OCI-LY1 (cell line): Measurements from ENCODE around the gene IFITM5.

ENCODE experiments used
- H2AFZ ChIP-seq: fragments of 200-600 bp; sonication (generic), shearing (Covaris generic); 2 replicates; pipeline ENCODE4 v1.6.0; 2014; ENCODE audit warnings: antibody characterized with exemption, mild to moderate bottlenecking, low read length
- H3F3A ChIP-seq: fragments of 200-600 bp; sonication (generic), shearing (Covaris generic); 2 replicates; pipeline ENCODE4 v1.6.0; 2014; ENCODE audit warnings: mild to moderate bottlenecking, antibody characterized with exemption, low read length, moderate library complexity; ENCODE audit not compliant: insufficient read depth
- H3K27ac ChIP-seq: fragments of 200-600 bp; sonication (generic); 2 replicates; pipeline ENCODE4 v1.5.1; 2014; ENCODE audit warnings: low read length, mixed run types, mild to moderate bottlenecking, low read depth; ENCODE audit not compliant: poor library complexity, severe bottlenecking
- H3K27me3 ChIP-seq: fragments of 200-600 bp; sonication (generic); 2 replicates; pipeline ENCODE4 v1.6.0; 2014; ENCODE audit warnings: antibody characterized with exemption, mild to moderate bottlenecking, low read length, moderate library complexity; ENCODE audit not compliant: insufficient read depth
- H3K36me3 ChIP-seq: fragments of 200-600 bp; sonication (generic); 2 replicates; pipeline ENCODE4 v1.6.1; 2014; ENCODE audit warnings: mild to moderate bottlenecking, antibody characterized with exemption, low read length, moderate library complexity, mixed read lengths; ENCODE audit not compliant: insufficient read depth
- H3K4me1 ChIP-seq: fragments of 200-600 bp; sonication (generic); 2 replicates; pipeline ENCODE4 v1.5.1; 2014; ENCODE audit warnings: mild to moderate bottlenecking, low read length, moderate library complexity; ENCODE audit not compliant: insufficient read depth, severe bottlenecking
- H3K4me2 ChIP-seq: fragments of 200-600 bp; sonication (generic), shearing (Covaris generic); 2 replicates; pipeline ENCODE4 v1.6.1; 2014; ENCODE audit warnings: low read length
- H3K4me3 ChIP-seq: fragments of 200-600 bp; sonication (generic); 2 replicates; pipeline ENCODE4 v1.5.1; 2014; ENCODE audit warnings: low read length, low read depth, mild to moderate bottlenecking, mixed read lengths; ENCODE audit not compliant: poor library complexity, severe bottlenecking
- H3K79me2 ChIP-seq: fragments of 200-600 bp; shearing (Covaris generic); 2 replicates; pipeline ENCODE4 v1.6.1; 2016; ENCODE audit warnings: mixed run types, low read length, mixed read lengths; ENCODE audit not compliant: insufficient read depth
- H3K9ac ChIP-seq: fragments of 200-600 bp; sonication (generic), shearing (Covaris generic); 2 replicates; pipeline ENCODE4 v1.6.1; 2014; ENCODE audit warnings: mild to moderate bottlenecking, low read length, mixed read lengths
- H3K9me2 ChIP-seq: fragments of 200-600 bp; sonication (generic), shearing (Covaris generic); 2 replicates; pipeline ENCODE4 v1.6.1; 2014; ENCODE audit warnings: low read depth, mild to moderate bottlenecking, low read length, mixed read lengths
- H3K9me3 ChIP-seq: fragments of 200-600 bp; shearing (Covaris generic); 2 replicates; pipeline ENCODE4 v1.6.1; 2014; ENCODE audit warnings: low read length, mixed read lengths
- H4K20me1 ChIP-seq: fragments of 200-600 bp; sonication (generic), shearing (Covaris generic); 2 replicates; pipeline ENCODE4 v1.6.0; 2016; ENCODE audit warnings: mild to moderate bottlenecking, low read length; ENCODE audit not compliant: insufficient read depth
- EZH2 ChIP-seq: fragments of 200-600 bp; sonication (generic), shearing (Covaris generic); IDR thresholded peaks from 2 replicates; pipeline ENCODE4 v1.8.0; 2017; ENCODE audit warnings: borderline replicate concordance, mixed run types, mild to moderate bottlenecking, antibody characterized with exemption, low read length, moderate library complexity, mixed read lengths
- TF ChIP-seq, protein P1 (sequence below): fragments of 200-600 bp; sonication (generic), shearing (Covaris generic); IDR thresholded peaks from 2 replicates; pipeline ENCODE4 v1.5.1; 2017; ENCODE audit warnings: mild to moderate bottlenecking, antibody characterized with exemption, low read length, moderate library complexity, mixed read lengths

Gene IFITM5

GRCh38 chr11:299081-299891 is at the start of gene IFITM5:
TSS of gene IFITM5 (minus strand) at chr11:299526. CDS start at chr11:299490, 36 bp downstream.
- H4K20me1 ChIP-seq, result no peaks in the 10 kb centered on the region
- no peak within 1 kb of the TSS for H3K27ac ChIP-seq
- H3K4me2 ChIP-seq, result no peak within 1 kb of the TSS

DNA sequence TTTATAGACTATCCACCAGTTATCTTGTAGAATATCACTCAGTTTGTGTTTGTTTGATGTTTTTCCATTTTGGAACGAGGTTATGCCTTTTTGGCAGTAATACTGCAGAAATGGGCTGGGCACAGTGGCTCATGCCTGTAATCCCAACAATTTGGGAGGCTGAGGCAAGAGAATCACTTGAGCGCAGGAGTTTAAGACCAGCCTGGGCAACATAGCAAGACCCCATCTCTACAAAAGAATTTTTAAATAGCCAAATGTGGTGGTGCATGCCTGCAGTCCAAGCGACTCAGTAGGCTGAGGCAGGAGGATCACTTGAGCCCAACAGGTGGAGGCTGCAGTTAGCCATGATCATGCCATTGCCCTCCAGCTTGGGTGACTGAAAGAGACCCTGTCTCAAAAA is 47.2 kb upstream of the IFITM5 start:
- H3K4me2 ChIP-seq, result no peak overlapping the region
- no peaks in the 10 kb centered on the region for H3K9me3 ChIP-seq
- H3K4me1 ChIP-seq, result peaks cover 9% of the 10 kb centered on the region
- no peak overlapping the region for H3K4me3 ChIP-seq
- H3K9me2 ChIP-seq, result no peaks in the 10 kb centered on the region
- H3K9ac ChIP-seq, result no peak overlapping the region
- no peaks in the 10 kb centered on the region for H3F3A ChIP-seq
- no peak overlapping the region for H3K27ac ChIP-seq
- H4K20me1 ChIP-seq, result no peaks in the 10 kb centered on the region
- H2AFZ ChIP-seq, result no peak overlapping the region
- H3K79me2 ChIP-seq, result no peaks in the 10 kb centered on the region
- no peak for TF ChIP-seq EZH2
- TF ChIP-seq, protein P1, sequence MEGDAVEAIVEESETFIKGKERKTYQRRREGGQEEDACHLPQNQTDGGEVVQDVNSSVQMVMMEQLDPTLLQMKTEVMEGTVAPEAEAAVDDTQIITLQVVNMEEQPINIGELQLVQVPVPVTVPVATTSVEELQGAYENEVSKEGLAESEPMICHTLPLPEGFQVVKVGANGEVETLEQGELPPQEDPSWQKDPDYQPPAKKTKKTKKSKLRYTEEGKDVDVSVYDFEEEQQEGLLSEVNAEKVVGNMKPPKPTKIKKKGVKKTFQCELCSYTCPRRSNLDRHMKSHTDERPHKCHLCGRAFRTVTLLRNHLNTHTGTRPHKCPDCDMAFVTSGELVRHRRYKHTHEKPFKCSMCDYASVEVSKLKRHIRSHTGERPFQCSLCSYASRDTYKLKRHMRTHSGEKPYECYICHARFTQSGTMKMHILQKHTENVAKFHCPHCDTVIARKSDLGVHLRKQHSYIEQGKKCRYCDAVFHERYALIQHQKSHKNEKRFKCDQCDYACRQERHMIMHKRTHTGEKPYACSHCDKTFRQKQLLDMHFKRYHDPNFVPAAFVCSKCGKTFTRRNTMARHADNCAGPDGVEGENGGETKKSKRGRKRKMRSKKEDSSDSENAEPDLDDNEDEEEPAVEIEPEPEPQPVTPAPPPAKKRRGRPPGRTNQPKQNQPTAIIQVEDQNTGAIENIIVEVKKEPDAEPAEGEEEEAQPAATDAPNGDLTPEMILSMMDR, result no peak
- 0 out of 2 replicates have a peak, but pooled peaks cover 7% of the 10 kb centered on the region for H3K27me3 ChIP-seq
- no peaks in the 10 kb centered on the region for H3K36me3 ChIP-seq

More at GRCh38 chr11:299081-299891, at the start of gene IFITM5:
- Histone ChIP-seq H3K9me2 (no peaks in the 10 kb centered on the region), H3F3A (no peaks in the 10 kb centered on the region), H3K4me3 (no peak within 1 kb of the TSS), H3K9me3 (no peaks in the 10 kb centered on the region), H3K9ac (no peak within 1 kb of the TSS), H3K27me3 (peaks cover 10% of the 10 kb centered on the region; the same call in 1 of the 2 replicates), H3K79me2 (no peaks in the 10 kb centered on the region), H2AFZ (no peak within 1 kb of the TSS), H3K4me1 (peaks cover 5% of the 10 kb centered on the region), H3K36me3 (0 out of 2 replicates have a peak, but pooled peaks cover 2% of the 10 kb centered on the region)
- TF ChIP-seq, protein P1, result no peak
- TF ChIP-seq EZH2, result no peak

GRCh38 chr11:344836-345578 is 45.7 kb upstream of the IFITM5 start:
- no peak overlapping the region for H3K27ac ChIP-seq
- H4K20me1 ChIP-seq, result no peaks in the 10 kb centered on the region
- H3K4me2 ChIP-seq, result no peak overlapping the region
- no peak overlapping the region for H3K9ac ChIP-seq
- no peaks in the 10 kb centered on the region for H3K9me2 ChIP-seq
- no peaks in the 10 kb centered on the region for H3F3A ChIP-seq
- 0 out of 2 replicates have a peak, but pooled peaks cover 4% of the 10 kb centered on the region for H3K27me3 ChIP-seq
- H3K79me2 ChIP-seq, result no peaks in the 10 kb centered on the region
- H3K4me3 ChIP-seq, result no peak overlapping the region
- no peaks in the 10 kb centered on the region for H3K9me3 ChIP-seq
- H2AFZ ChIP-seq, result no peak overlapping the region
- no peaks in the 10 kb centered on the region for H3K36me3 ChIP-seq
- no peak for TF ChIP-seq EZH2
- TF ChIP-seq, protein P1, result no peak
- peaks cover 17% of the 10 kb centered on the region for H3K4me1 ChIP-seq
